Measurements from ENCODE around the gene GPX5.
A peak's percentile ranks its signal among the peaks of the same experiment; 100 is the strongest.
"Not testable (repeated sequence)": the region's sequence is repeated elsewhere in the genome, so short reads cannot be mapped to it uniquely, and the experiment has no call there.

Gene GPX5, protein sequence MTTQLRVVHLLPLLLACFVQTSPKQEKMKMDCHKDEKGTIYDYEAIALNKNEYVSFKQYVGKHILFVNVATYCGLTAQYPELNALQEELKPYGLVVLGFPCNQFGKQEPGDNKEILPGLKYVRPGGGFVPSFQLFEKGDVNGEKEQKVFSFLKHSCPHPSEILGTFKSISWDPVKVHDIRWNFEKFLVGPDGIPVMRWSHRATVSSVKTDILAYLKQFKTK

DNA sequence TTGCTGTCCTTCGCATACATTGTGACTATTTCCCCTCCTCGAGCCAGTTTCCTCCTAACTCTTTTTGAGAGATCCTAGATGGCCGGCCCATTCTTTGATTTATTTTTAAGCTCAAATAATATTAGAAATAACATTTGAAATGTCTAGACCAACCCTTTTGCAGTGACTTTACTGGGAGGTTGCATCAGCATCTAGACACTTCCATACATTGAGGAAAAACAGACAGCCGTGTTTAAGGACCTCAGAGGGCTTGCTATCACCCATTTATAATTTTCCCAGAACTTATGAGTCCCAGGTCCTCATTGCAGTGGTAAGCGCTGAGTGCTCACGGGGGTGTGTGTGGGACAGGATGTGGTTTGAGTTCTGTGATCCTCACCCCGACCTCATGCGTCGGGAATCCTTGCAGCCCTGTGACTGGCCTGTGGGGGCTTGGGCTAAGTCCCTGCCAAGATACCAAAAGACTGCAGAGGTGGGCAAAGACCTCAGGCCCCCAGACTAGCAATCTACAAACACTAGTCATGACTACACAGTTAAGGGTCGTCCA lies at the start of gene GPX5:
Gene GPX5 (plus strand): TSS at position 386 of the 544 bp plus-strand sequence. CDS start 133 bp downstream, at position 519.
- DNase-seq (ENCODE audit: low read depth in 2 of 3, low spot score in 1 of 3) = no peak

GRCh38 chr6:28478518-28478917 lies 47.2 kb upstream of the GPX5 start:
- DNase-seq (ENCODE audit: low read depth in 2 of 3, low spot score in 1 of 3) = no peak

GRCh38 chr6:28480253-28480932 lies 45.3 kb upstream of the GPX5 start:
- no peak for DNase-seq (ENCODE audit: low read depth in 2 of 3, low spot score in 1 of 3)

DNA sequence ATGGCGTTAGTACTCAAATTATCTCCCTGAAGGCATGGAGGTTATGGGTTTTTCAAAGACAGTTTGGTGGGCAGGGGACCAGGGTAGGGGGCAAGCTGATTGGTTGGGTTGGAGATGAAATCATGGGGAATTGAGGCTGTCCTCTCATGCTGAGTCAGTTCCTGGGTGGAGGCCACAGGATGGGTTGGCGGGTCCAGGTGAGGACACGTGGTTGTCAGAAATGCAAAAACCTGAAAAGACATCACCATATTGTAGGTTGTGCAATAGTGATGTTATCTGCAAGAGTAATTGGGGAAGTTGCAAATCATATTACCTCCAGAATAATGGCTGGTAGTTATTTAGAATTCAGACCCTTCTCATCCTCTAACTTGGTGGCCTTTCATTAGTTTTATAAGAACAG lies 40.2 kb upstream of the GPX5 start:
- DNase-seq (ENCODE audit: low read depth in 2 of 3, low spot score in 1 of 3) = no peak

- DNase-seq (ENCODE audit: low read depth in 2 of 3, low spot score in 1 of 3) = no peak
Observed at GRCh38 chr6:28486533-28486932, 39.1 kb upstream of the GPX5 start.

- no peak for DNase-seq (ENCODE audit: low read depth in 2 of 3, low spot score in 1 of 3)
Observed at GRCh38 chr6:28486988-28487742, 38.5 kb upstream of the GPX5 start.

DNA sequence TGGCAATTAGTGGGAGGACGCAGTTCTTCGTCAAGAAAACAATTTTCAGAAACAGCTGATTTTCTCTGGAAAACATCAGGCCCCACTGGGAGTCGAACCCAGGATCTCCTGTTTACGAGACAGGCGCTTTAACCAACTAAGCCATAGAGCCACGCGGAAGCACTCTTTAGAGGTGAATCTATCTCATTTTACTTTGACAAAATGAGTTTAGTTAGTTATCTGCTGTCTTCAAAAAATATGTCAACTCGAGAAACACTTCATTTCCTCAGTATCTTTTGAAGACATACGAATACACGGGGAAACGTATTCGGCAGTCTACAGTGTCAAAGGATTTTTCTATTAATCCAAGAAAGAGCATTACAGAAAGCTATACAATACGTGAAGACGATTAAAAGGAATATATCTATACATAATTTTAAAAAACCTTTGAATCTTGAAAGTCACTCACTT lies 36.7 kb upstream of the GPX5 start:
- DNase-seq (ENCODE audit: low read depth in 2 of 3, low spot score in 1 of 3) = peak; percentile 25 to 53 (median 30)

DNA sequence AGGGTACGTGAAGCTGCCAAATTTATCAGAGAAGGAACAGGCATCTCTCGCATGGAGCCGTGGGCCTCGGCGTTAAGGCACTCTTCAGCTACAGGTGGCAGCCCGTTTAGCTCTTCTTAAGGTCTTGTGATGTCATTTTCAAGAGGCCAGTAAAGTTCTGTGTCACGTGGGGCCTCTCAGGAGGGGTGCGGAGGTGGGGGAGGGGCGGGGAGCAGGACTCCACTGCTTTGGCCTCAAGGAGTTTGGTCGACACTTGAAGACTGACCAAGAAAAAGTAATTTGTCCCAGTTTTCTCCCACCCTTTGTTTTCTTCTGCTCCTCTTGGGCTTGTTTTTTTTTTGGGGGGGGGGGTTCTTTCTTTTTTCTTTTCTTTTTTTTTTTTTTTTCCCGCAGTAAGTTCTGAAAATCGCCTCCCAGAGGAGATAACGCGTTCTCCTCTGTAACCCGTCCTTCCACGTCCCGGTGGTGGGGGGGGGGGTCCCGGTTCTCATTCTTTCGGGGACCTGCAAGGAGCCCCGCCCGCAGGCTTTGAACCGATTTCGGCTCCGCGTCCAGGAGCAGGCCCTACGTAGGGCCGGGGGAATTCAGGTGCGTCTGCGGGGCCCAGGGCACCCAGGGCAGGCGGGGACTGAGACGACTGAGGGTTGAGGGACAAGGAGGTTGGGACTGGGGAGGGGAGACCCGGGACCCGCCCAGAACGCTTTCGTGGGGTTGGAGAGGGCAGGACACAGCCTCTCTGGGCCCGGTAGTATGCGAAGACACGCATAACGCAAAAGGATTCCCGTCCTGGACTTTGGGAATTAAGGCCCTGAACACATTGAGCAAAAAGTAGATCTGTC lies 36.1 kb upstream of the GPX5 start:
- peak; percentile 25 to 37 (median 32) for DNase-seq (ENCODE audit: low read depth in 2 of 3, low spot score in 1 of 3)

DNA sequence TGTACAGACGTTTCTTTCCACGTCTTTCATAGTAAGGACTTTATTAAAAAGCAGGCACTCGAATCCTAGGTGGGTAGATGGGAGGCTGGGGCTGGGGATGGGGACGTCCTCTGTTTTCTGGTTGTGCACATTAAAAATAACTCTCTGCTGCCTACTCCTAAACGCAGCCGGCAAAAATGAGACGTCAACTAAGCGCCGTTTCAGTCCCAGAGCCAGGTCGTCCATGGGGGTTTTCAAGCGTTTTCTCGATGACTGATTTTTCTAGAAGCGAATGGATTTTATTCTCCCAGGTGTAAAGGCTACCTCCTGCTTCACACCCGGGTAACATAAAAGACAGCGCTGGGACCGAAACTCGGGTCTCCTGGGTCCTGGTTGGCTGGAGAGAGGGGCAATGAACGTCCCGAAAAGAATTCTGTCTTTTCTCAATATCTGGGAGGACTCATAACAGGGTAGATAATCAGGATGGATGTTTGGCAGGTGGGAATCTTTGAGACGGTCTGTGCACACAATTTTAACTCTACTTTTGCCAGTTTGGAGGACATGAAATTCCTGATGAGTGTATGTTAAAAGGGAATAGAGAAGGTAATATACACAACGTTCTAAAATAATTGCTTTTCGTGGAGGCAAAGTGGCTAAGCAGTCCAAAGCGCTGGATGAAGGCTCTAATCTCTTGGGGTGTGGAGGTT lies 35.3 kb upstream of the GPX5 start:
- no peak for DNase-seq (ENCODE audit: low read depth in 2 of 3, low spot score in 1 of 3)

DNA sequence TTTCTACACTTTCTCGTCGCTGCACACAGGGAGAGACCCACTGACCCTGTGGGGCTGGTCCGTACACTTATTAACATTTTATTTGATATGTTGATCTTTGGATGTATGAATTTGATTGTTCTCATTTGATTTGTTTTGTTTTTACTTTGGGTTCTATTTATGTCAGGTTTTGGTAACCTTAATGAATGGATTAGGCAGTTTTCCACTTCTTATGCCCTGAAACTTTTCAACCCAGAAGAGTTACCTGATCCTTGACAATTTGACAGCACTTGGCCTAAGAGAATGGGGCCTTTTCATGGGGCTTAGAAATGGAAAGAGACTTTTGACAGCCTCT lies 33.7 kb upstream of the GPX5 start:
- no peak for DNase-seq (ENCODE audit: low read depth in 2 of 3, low spot score in 1 of 3)

DNA sequence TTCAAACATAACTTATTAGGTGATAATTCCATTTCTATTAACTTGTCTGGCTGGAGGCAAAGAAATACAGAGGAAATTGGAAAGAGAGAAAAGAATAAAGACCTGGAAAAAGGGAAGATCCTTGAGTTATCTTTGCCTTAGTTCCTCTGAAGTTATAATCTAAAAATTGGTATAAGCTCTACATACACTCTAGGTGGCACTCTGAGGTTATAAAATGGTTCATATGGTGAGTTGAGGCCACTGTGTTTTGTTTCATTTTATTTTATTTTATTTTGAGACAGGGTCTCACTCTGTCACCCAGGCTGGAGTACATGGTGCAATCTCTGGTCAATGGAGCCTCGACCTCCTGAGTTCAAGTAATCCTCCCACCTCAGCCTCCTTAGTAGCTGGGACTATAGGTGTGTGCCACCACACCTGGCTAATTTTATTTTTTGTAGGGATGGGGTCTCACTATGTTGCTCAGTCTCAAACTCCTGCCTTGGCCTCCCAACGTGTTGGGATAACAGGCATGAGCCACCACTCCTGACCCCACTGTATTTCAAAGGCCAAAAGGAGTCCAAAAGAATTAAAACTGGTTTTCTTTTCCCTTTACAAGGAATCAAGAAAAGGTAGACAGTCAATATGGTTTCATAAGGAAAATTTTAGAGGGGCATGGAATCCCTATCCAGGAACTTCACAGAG lies 29.4 kb upstream of the GPX5 start:
- no peak for DNase-seq (ENCODE audit: low read depth in 2 of 3, low spot score in 1 of 3)

GRCh38 chr6:28497306-28497705 lies 28.4 kb upstream of the GPX5 start:
- DNase-seq (ENCODE audit: low read depth in 2 of 3, low spot score in 1 of 3) = no peak

- no peak for DNase-seq (ENCODE audit: low read depth in 2 of 3, low spot score in 1 of 3)
Observed at GRCh38 chr6:28497893-28498292, 27.8 kb upstream of the GPX5 start.

- no peak for DNase-seq (ENCODE audit: low read depth in 2 of 3, low spot score in 1 of 3)
Observed at GRCh38 chr6:28501259-28501658, 24.4 kb upstream of the GPX5 start.

DNA sequence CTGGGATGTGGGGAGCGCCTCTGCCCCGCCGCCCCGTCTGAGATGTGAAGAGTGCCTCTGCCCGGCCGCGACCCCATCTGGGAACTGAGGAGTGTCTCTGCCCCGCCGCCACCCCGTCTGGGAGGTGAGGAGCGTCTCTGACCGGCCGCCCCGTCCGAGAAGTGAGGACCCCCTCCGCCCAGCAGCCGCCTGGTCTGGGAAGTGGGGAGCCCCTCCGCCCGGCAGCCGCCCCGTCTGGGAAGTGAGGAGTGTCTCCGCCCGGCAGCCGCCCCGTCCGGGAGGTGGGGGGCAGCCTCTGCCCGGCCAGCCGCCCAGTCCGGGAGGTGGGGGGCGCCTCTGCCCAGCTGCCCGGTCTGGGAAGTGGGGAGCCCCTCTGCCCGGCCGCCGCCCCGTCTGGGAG lies 23.5 kb upstream of the GPX5 start:
- not testable (repeated sequence) for DNase-seq (ENCODE audit: low read depth in 2 of 3, low spot score in 1 of 3)

DNA sequence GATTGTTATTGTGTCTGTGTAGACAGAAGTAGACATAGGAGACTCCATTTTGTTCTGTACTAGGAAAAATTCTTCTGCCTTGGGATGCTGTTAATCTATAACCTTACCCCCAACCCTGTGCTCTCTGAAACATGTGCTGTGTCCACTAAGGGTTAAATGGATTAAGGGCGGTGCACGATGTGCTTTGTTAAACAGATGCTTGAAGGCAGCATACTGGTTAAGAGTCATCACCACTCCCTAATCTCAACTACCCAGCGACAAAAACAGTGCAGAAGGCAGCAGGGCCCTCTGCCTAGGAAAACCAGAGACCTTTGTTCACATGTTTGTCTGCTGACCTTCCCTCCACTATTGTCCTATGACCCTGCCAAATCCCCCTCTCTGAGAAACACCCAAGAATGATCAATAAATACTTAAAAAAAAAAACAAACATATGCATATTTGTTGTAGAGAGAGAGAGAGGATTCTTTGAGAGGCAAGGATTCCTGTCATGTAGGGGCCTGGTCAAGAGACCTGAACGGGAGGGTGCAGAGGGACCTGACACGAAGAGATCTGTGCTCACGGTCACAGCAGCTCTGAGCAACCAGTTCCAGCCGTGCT lies 22.9 kb upstream of the GPX5 start:
- not testable (repeated sequence) for DNase-seq (ENCODE audit: low read depth in 2 of 3, low spot score in 1 of 3)

DNA sequence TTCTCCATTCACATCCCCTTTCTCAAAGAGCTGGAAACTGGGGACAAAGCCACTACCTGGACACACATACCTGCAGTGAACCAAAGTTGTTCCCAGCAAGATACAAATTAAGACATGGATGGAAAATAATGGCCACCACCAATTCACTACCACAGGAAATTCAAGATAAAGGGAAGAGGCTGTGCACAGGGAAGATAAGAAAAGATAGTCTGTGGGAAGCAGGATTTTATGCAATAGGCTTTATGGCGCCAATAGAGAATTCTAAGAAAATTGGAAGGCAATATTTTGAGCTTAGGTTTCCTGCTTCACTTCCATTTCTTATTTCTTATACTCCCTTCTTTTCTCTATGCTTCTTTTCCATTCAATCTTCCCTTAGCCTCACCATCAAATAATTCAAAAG lies 19.9 kb upstream of the GPX5 start:
- no peak for DNase-seq (ENCODE audit: low read depth in 2 of 3, low spot score in 1 of 3)

DNA sequence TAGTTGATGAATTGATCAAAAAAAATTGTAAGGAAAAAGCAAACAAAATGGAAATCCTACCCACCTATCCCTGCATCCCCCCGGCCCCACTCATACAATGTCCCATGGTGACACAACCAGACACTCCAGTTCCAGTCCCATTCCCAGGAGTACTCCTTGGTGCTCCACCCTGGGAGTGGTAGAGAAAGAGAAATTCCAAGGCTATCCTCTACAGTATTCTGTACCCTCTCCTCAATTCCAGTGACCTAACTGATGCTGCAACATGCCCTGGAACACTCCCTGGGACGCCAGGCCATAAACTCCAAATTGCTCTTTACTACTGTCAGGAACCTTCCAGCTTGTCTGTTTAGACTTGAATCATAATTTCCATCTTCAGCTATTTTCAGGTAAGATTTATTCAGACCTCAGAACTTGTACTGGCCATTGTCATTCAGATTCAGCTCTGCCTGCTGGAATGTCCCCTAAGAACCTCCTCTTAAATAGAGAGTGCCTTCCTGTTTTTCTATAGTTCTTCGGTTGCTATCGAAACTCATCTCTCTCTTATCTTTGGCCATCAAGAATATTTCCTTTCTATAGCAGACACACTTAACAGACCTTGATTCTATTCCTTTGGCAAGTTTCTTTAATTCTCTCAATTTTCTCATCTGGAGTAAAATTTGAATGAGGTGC lies 18.7 kb upstream of the GPX5 start:
- DNase-seq (ENCODE audit: low read depth in 2 of 3, low spot score in 1 of 3) = no peak

All from stimulated activated CD4-positive, alpha-beta T cell treated with anti-CD3 and anti-CD28 coated beads, Interleukin-12 subunit alpha, Interleukin-12 subunit beta, amount 100 ng/mL, for 48 hours (primary cell).